ENCODE measurements around the gene INPP5D.
"Not testable (repeated sequence)": the region's sequence is repeated elsewhere in the genome, so short reads cannot be mapped to it uniquely, and the experiment has no call there.

INPP5D gene

DNA sequence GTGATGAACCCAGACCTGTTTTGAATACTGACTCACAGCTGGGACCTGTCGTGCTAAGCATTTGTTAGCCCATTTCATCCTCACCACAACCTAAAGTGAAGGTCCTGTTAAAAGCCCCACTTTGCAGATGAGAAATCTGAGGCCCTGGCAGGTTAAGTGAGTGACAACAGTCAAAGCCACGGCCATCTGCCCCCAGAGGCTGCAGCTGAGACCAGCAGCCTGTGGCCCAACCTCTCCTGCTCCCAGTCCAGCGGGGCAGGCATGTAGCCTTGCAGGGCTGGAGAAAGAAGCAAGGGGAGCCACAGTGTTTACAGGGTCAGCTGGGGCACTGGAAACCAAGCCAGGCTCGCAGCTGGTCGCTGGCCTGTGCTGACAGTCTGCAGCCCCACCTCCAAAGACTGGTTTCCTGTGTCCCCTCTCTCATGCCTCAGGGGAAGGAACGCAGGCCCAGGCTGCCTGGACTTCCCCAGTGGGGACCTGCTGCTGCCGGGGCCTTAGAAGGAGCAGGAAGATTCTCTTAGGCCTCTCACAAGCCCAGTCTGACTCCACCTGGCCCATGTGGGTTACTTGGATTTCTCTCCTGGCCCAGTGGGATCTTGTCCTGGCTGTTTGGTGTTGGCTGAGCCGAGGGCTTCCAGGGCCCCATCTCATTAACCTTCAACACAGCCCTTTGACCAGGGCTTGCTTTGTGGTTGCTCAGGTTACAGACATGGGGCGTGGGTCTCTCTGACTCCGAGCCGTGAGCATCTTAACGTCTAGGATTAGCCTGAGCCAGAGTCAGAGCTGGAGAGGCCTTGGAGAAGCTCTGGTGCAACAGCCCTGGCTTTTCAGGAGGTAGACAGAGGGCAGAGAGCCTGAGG lies 1.7 kb downstream of the INPP5D start:
- H3K9me3 ChIP-seq (ENCODE audit: control insufficient read depth, low read length): no peaks in the 10 kb centered on the region
- peak overlapping the region; percentile 85 for H3K27ac ChIP-seq (ENCODE audit: insufficient read depth, low read length, poor library complexity, severe bottlenecking)
- H3K4me3 ChIP-seq (ENCODE audit: insufficient read depth, low read depth, low read length, poor library complexity, severe bottlenecking): peak overlapping the region; percentile 63
- H3K36me3 ChIP-seq (ENCODE audit: control insufficient read depth, insufficient read depth, low read length): peaks cover 9% of the 10 kb centered on the region
- DNase-seq: no peak
- no peaks in the 10 kb centered on the region for H3K27me3 ChIP-seq (replicated peaks; ENCODE audit: control insufficient read depth, insufficient read depth, low read length, poor library complexity, severe bottlenecking)
- H3K4me1 ChIP-seq (ENCODE audit: control insufficient read depth, insufficient read depth, low read length, poor library complexity, severe bottlenecking): peaks cover 42% of the 10 kb centered on the region

DNA sequence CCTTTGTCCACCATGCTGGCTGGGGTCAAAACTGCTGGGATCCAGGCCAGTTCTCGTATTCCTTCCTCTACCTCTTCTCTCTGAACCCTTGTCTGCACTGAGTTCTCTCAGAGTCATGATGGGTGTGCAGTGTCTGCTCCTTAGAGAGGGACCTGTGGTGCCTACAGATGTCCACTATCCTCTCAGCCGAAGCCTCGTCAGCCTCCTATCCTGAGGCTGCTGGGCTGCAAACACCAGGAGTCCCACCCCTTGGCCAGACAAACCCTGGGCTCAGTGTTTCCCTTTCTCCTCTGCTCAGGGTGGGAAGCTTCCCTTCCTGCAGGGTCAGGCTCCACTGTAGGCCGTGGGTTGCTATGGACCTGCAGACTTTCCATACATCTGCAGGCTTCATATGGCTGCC lies 2.3 kb downstream of the INPP5D start:
- DNase-seq: no peak
- H3K27me3 ChIP-seq (replicated peaks; ENCODE audit: control insufficient read depth, insufficient read depth, low read length, poor library complexity, severe bottlenecking): no peaks in the 10 kb centered on the region
- peak overlapping the region; percentile 63 for H3K4me3 ChIP-seq (ENCODE audit: insufficient read depth, low read depth, low read length, poor library complexity, severe bottlenecking)
- H3K4me1 ChIP-seq (ENCODE audit: control insufficient read depth, insufficient read depth, low read length, poor library complexity, severe bottlenecking): peaks cover 48% of the 10 kb centered on the region
- H3K27ac ChIP-seq (ENCODE audit: insufficient read depth, low read length, poor library complexity, severe bottlenecking): peak overlapping the region; percentile 85
- H3K9me3 ChIP-seq (ENCODE audit: control insufficient read depth, low read length): no peaks in the 10 kb centered on the region
- peaks cover 14% of the 10 kb centered on the region for H3K36me3 ChIP-seq (ENCODE audit: control insufficient read depth, insufficient read depth, low read length)

DNA sequence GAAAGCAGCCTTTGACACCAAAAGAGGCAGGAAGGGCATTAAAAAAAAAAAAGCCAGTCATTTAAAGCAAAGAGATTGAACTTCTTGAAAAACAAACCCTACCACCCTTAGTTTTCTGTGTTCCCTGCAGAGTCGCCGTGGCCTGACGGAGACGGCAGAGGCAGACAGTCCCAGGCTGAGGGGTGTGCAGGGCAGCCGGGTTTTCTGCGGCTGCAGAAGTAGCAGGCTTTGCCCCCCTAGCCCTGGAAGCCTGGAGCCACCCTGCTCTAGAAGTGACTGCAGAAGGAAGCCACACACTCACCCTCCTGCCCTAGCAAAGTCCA lies 2.8 kb downstream of the INPP5D start:
- no peaks in the 10 kb centered on the region for H3K9me3 ChIP-seq (ENCODE audit: control insufficient read depth, low read length)
- H3K4me1 ChIP-seq (ENCODE audit: control insufficient read depth, insufficient read depth, low read length, poor library complexity, severe bottlenecking): peaks cover 48% of the 10 kb centered on the region
- H3K27ac ChIP-seq (ENCODE audit: insufficient read depth, low read length, poor library complexity, severe bottlenecking): peak overlapping the region; percentile 85
- peaks cover 19% of the 10 kb centered on the region for H3K36me3 ChIP-seq (ENCODE audit: control insufficient read depth, insufficient read depth, low read length)
- H3K4me3 ChIP-seq (ENCODE audit: insufficient read depth, low read depth, low read length, poor library complexity, severe bottlenecking): peak overlapping the region; percentile 63
- no peak for DNase-seq
- H3K27me3 ChIP-seq (replicated peaks; ENCODE audit: control insufficient read depth, insufficient read depth, low read length, poor library complexity, severe bottlenecking): no peaks in the 10 kb centered on the region

DNA sequence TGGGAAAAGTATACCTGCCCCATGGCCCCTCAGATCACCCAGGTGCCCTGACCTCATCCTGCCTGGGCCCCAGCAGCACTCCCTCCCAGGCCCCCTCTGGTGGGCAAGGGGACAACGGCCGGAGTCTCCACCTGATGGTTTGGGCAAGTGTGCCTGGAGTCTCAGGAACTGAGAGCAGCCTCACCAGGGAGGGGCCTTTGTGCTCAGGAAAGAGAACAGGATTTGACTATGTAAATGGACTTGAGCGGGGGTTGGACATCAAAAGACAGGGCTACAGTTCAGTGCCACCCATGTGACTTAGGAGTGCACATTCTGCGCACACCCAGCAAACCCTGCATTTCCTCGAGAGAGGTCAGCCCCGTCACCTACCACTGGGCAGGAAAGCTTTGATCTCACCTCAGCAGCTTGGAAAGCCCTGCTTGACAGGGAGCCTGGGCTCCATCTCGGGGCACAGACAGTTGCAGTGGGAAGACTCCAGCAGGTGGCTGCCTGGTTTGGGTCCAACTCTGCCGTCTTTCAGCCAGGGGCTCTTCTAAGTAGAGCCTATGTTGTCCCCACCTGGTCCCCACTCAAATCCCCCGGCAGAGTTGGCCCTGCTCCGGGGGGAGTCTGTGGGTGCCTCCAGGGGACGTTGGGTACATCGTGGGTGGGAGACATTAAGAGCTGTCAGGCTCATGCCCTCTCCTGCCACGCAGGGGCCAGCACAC lies 3.3 kb downstream of the INPP5D start:
- peak overlapping the region; percentile 63 for H3K4me3 ChIP-seq (ENCODE audit: insufficient read depth, low read depth, low read length, poor library complexity, severe bottlenecking)
- peak overlapping the region; percentile 85 for H3K27ac ChIP-seq (ENCODE audit: insufficient read depth, low read length, poor library complexity, severe bottlenecking)

DNA sequence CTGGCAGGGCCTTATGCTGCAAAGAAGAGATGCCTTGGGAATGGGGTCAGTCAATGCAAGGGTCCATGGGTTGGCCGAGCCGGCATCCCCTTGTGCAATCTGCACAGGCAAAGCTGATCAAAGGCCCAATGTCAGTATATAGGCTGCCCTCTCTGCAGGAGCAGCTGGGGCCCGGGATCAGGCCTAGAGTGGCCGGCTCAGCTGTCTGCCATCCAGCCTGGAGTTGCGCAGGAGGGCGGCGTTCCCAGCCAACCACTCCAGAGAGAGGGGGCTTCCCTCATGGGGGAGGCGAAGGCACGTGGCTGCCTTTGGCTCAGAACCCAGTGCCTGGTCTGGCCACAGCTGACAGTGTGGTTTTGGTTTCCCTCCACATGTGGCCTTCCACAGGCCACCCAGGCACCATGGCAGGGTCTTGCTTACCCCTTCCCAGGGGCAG lies 3.9 kb downstream of the INPP5D start:
- H3K4me1 ChIP-seq (ENCODE audit: control insufficient read depth, insufficient read depth, low read length, poor library complexity, severe bottlenecking): peaks cover 54% of the 10 kb centered on the region

More for the DNA sequence above, 3.3 kb downstream of the INPP5D start:
- DNase-seq: no peak
- Histone ChIP-seq H3K9me3 (ENCODE audit: control insufficient read depth, low read length) (no peaks in the 10 kb centered on the region), H3K4me1 (ENCODE audit: control insufficient read depth, insufficient read depth, low read length, poor library complexity, severe bottlenecking) (peaks cover 48% of the 10 kb centered on the region), H3K27me3 (replicated peaks; ENCODE audit: control insufficient read depth, insufficient read depth, low read length, poor library complexity, severe bottlenecking) (no peaks in the 10 kb centered on the region), H3K36me3 (ENCODE audit: control insufficient read depth, insufficient read depth, low read length) (peaks cover 19% of the 10 kb centered on the region)

DNA sequence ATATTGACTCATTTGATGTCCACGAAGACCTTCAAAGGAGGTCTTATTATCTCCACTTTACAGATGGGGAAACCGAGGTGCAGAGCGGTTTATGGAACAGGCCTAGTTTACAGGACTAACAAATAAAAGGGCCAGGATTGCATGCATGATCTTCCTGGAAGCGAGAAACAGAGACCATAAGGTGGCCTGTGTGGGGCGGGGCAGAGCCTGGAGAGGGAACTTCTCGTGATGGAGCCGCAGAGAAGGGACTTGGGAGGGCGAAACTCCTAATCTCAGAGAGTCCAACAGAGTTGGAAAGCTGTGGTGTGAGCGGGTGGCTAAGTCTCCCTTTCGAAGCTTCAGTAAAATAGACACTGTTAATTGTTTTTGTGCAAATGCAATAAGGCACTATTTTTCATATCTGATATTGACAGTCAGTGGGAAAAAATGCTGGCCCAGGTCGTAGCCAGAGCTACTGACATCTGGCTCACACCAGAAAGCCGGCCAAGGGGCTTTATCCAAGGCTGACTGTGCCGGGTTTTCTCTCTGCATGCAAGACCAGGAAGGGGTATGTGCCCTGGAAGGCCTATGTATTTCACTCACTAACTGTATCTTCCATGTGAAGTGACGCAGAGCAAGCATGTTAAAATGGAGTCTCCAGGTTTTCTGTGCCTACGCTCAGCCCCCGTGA lies 4.5 kb downstream of the INPP5D start:
- Histone ChIP-seq H3K36me3 (ENCODE audit: control insufficient read depth, insufficient read depth, low read length) (peaks cover 19% of the 10 kb centered on the region), H3K4me3 (ENCODE audit: insufficient read depth, low read depth, low read length, poor library complexity, severe bottlenecking) (peak overlapping the region; percentile 63), H3K9me3 (ENCODE audit: control insufficient read depth, low read length) (no peaks in the 10 kb centered on the region), H3K4me1 (ENCODE audit: control insufficient read depth, insufficient read depth, low read length, poor library complexity, severe bottlenecking) (peaks cover 50% of the 10 kb centered on the region), H3K27ac (ENCODE audit: insufficient read depth, low read length, poor library complexity, severe bottlenecking) (no peak overlapping the region), H3K27me3 (replicated peaks; ENCODE audit: control insufficient read depth, insufficient read depth, low read length, poor library complexity, severe bottlenecking) (no peaks in the 10 kb centered on the region)
- DNase-seq: no peak

More for the DNA sequence above, 3.9 kb downstream of the INPP5D start:
- H3K9me3 ChIP-seq (ENCODE audit: control insufficient read depth, low read length): no peaks in the 10 kb centered on the region
- H3K36me3 ChIP-seq (ENCODE audit: control insufficient read depth, insufficient read depth, low read length): peaks cover 19% of the 10 kb centered on the region
- peak overlapping the region; percentile 63 for H3K4me3 ChIP-seq (ENCODE audit: insufficient read depth, low read depth, low read length, poor library complexity, severe bottlenecking)
- no peaks in the 10 kb centered on the region for H3K27me3 ChIP-seq (replicated peaks; ENCODE audit: control insufficient read depth, insufficient read depth, low read length, poor library complexity, severe bottlenecking)
- no peak for DNase-seq
- no peak overlapping the region for H3K27ac ChIP-seq (ENCODE audit: insufficient read depth, low read length, poor library complexity, severe bottlenecking)

DNA sequence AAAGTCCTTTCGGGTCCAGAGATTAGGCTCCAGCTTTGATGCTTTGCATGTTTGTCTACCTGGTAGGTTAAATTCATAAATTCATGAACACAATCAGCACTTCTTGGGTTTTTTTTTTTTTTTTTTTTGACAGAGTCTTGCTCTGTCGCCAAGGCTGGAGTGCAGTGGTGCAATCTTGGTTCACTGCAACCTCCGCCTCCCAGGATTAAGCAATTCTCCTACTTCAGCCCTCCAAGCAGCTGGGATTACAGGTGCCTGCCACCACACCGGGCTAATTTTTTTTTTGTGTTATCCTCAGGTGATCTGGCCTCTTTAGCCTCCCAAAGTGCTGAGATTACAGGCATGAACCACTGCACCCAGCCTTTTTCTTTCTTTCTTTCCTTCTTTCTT lies 5.1 kb downstream of the INPP5D start:
- Histone ChIP-seq H3K36me3 (ENCODE audit: control insufficient read depth, insufficient read depth, low read length) (peaks cover 19% of the 10 kb centered on the region), H3K4me1 (ENCODE audit: control insufficient read depth, insufficient read depth, low read length, poor library complexity, severe bottlenecking) (peaks cover 46% of the 10 kb centered on the region)

DNA sequence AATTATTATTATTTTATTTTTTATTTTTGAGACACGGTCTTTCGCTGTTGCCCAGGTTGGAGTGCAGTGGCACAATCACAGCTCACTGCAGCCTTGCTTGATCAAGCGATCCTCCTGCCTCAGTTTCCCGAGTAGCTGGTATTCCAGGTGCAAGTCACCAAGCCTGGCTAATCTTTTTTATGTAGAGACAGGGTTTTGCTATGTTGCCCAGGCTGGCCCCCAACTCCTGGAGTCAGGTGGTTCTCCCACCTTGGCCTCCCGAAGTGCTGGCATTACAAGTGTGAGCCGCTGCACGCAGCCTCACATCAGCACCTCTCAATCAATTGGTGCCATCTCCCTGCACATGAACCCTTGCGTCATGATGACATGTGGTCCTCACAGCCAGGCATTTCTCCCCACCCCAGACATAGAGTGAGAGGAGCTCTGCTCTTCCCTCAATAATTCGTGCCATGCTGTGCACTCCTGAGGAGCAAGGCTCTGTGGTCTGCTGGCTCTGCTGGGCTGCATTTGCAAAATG lies 5.9 kb downstream of the INPP5D start:
- peaks cover 20% of the 10 kb centered on the region for H3K36me3 ChIP-seq (ENCODE audit: control insufficient read depth, insufficient read depth, low read length)
- no peak for DNase-seq

More for the DNA sequence above, 5.1 kb downstream of the INPP5D start:
- not testable (repeated sequence) for H3K4me3 ChIP-seq (ENCODE audit: insufficient read depth, low read depth, low read length, poor library complexity, severe bottlenecking); H3K27ac ChIP-seq (ENCODE audit: insufficient read depth, low read length, poor library complexity, severe bottlenecking); H3K27me3 ChIP-seq (replicated peaks; ENCODE audit: control insufficient read depth, insufficient read depth, low read length, poor library complexity, severe bottlenecking); H3K9me3 ChIP-seq (ENCODE audit: control insufficient read depth, low read length); DNase-seq

DNA sequence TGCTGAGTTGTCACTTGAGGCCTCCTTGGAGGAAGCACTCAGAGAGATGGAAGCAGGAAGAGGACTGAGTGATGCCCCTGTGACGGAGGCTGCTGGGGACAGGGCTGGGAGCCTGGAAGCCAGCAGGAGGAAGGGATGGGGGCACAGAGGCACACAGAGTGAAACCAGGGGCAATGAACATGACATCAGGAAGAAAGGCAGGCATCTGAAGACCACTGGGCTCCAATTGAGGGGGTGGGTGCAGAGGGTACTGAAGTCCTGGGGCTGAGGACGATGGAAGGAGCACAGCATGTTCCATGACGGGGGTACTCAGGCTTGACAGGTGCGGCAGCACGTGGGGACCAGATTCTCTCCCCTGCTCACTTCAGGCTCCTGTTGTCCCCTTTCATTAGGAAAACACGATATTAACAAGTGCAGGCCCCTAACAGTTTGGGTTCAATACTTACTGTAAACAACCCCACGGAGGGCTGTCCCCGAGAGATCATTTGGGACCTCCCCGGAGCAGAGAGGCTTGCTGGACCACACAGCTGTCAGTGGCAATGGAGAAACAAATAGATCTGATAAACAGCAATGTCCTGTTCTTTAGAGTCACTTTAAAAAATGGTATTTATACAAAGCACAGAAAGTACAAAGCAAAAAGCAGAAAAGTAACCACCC lies 8.7 kb downstream of the INPP5D start:
- peak overlapping the region; percentile 10 for H3K27ac ChIP-seq (ENCODE audit: insufficient read depth, low read length, poor library complexity, severe bottlenecking)

More for the DNA sequence above, 5.9 kb downstream of the INPP5D start:
- no peak overlapping the region for H3K4me3 ChIP-seq (ENCODE audit: insufficient read depth, low read depth, low read length, poor library complexity, severe bottlenecking)
- H3K4me1 ChIP-seq (ENCODE audit: control insufficient read depth, insufficient read depth, low read length, poor library complexity, severe bottlenecking): peaks cover 46% of the 10 kb centered on the region
- H3K27me3 ChIP-seq (replicated peaks; ENCODE audit: control insufficient read depth, insufficient read depth, low read length, poor library complexity, severe bottlenecking): no peaks in the 10 kb centered on the region
- no peak overlapping the region for H3K27ac ChIP-seq (ENCODE audit: insufficient read depth, low read length, poor library complexity, severe bottlenecking)
- H3K9me3 ChIP-seq (ENCODE audit: control insufficient read depth, low read length): no peaks in the 10 kb centered on the region

More for the DNA sequence above, 8.7 kb downstream of the INPP5D start:
- Histone ChIP-seq H3K9me3 (ENCODE audit: control insufficient read depth, low read length) (no peaks in the 10 kb centered on the region), H3K4me1 (ENCODE audit: control insufficient read depth, insufficient read depth, low read length, poor library complexity, severe bottlenecking) (peaks cover 30% of the 10 kb centered on the region), H3K4me3 (ENCODE audit: insufficient read depth, low read depth, low read length, poor library complexity, severe bottlenecking) (no peak overlapping the region), H3K27me3 (replicated peaks; ENCODE audit: control insufficient read depth, insufficient read depth, low read length, poor library complexity, severe bottlenecking) (no peaks in the 10 kb centered on the region), H3K36me3 (ENCODE audit: control insufficient read depth, insufficient read depth, low read length) (peaks cover 34% of the 10 kb centered on the region)
- no peak for DNase-seq

Measured in effector memory CD4-positive, alpha-beta T cell (primary cell).